Frontal cortex (tissue), 4 donors: ENCODE measurements around the gene MGRN1. TPM values are rescaled to one million over a fixed set of nuclear protein-coding genes. Genes with fewer than 3 reads are reported as not detected.

Experiments
- DNase-seq, 2 donors: peaks; one replicate each; pipeline ENCODE4 v3.0.0; 2012; ENCODE audit warnings: low spot score in 2 of 2
- FAIRE-seq: peaks from 2 replicates; lab custom pipeline; 2012; peaks lifted over from hg19 to GRCh38; lab: Jason Lieb, UNC
- total RNA-seq: library from RNA; depleted of rRNA; stranded (reverse); fragments of >200 nt; gene quantifications from one replicate; pipeline ENCODE4 v1.2.3, GENCODE V29; 2014
- donor health status: control.
- donor health status: control.
- donor health status: control.

The MGRN1 gene
- total RNA-seq, 1 donor from 2014 or later, result 33.4 TPM

DNA sequence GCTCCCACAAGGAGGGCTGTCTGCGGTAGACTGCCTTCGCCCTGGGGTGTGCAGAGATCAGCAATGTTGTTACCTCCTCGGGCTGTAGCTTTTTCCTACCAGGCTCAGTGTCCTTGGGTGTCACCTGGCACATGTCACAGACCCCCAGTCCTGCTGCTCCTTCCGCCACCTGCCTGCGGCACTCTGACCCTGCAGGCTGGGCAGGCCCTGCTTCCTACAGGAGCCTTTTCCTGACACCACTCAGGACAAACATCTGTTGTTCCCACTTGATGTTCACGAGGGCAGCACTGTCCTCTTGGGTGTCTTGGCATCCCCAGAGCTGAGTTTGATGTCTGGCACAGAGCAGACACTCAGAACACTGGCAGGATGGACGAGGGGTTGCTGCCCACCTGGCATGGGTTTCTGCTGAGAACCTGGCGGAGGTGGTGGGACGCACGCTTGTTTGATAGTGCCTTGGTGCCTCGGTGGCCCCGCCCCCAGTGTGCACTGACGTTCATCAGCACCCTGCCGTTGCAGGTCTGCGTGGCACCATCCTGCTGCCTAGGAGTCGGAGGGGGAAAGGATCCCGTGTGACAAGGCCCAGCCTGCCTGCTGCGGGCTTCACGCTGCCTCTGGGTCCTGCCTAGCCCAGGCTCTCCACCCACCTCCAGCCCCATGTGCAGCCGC is 42.0 kb downstream of the MGRN1 start:
- FAIRE-seq (no peak), DNase-seq (no peak)

- no peak for DNase-seq
- no peak for FAIRE-seq
These were observed 42.8 kb downstream of the MGRN1 start for GRCh38 chr16:4667203-4667963.

DNA sequence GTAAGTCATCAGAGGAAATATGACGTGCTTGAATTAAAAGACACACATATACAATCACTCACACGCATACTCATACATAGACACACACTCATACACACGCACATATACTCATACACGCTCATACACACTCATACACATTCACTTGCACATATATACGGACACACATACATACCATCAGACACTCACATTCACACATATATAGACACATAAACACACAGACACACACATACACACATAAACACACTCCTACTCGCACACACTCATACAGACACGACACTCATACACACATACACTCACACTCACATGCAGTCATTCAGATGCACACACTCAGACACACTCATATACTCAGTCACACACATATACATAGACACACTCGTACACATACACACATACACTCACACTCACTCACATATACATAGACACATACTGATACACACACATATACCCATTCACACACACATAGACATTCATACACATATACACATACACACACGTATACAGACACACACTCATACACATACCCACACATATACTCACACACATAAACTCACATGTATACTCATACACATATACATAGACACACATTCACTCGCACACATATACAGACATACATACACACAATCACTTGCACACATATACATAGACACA is 43.8 kb downstream of the MGRN1 start:
- FAIRE-seq (no peak), DNase-seq (no peak)

GRCh38 chr16:4673387-4674046 is 48.9 kb downstream of the MGRN1 start:
- FAIRE-seq (no peak), DNase-seq (peak in 1 of 2 donors; percentile 66)

DNA sequence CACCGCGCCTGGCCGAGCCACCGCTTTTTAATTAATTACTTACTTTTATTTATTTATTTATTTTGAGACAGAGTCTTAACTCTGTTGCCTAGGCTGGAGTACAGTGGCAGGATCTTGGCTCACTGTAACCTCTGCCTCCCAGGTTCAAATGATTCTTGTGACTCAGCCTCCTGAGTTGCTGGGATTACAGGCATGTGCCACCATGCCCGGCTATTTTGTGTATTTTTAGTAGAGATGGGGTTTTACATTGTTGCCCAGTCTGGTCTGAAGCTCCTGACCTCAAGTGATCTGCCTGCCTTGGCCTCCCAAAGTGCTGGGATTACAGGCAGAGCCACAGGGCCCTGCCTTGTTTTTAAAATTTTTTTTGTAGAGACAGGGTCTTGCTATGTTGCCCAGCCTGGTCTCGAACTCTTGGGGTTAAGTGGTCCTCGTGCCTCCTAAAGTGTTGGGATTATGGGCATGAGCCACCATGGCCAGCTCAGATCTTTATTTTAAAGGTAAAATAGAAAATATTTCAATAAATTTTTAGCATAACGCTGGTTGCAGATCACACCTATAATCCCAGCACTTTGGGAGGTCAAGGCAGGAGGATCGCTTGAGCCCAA is 50.4 kb downstream of the MGRN1 start:
- FAIRE-seq (no peak), DNase-seq (no peak)

DNA sequence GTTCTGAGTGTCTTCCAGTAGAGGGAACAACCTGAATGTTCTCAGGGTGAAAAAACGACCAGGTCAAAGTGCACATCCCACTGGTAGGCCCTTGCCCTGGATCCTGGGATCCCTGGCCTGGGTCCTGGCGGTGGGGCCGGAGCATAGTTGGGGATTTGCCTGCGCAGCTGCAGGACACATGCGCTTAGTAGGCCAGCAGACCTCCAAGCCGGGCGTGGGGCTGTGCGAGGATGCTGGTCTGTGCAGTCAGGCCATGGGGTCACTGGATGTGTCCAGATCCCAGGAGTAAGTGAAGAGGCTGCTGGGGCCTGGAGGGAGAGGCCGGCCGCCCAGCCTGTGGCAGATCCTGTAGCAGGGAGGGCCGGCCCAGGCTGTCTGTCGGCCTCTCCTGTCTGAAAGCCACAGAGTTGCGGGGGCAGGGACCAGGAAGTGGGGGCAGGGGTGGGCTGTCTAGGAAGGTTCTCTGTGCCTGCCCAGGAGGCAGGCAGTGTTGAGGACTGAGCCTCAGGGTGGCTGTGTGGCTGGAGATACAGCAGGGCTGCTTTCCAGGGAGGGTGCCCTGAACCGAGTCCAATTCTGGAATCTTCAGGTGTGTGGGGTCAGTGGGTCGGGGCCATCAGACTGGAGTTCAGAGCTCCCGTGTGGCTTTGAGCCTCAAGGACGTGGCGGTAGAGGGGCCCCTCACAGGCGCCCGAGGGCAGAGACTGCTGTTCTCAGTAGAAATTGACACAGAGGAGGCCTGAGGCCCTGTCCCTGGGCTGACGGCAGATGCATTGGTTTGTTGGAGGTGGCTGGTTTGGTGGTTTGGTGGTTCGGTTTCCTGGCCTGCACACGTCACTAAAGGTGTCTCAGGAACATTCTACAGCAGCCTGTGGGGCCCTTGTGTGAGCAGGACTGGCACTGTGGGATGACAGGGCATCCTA is 51.5 kb downstream of the MGRN1 start:
- DNase-seq (no peak), FAIRE-seq (no peak)

- FAIRE-seq, result no peak
- no peak for DNase-seq
These were observed 52.2 kb downstream of the MGRN1 start for GRCh38 chr16:4676831-4677230.

DNA sequence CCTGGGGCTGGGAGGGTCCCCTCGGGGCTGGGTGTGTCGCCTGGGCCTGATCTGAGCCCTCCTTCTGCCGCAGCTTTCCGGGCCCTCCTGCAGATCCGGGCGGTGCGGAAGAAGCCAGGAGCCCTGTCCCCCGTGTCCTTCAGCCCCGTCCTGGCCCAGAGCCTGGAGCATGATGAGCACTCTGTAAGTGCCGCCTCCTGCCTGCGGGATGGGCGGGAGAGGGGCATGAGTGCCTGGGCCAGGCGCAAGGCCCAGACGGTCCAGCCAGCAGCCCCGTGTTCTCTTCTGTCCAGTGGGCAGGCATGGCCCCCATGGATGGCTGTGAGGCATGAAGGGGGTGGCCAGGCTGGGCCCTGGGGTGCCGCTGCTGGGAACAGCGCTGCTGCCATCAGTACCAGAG is 52.8 kb downstream of the MGRN1 start:
- no peak for DNase-seq
- FAIRE-seq, result no peak

DNA sequence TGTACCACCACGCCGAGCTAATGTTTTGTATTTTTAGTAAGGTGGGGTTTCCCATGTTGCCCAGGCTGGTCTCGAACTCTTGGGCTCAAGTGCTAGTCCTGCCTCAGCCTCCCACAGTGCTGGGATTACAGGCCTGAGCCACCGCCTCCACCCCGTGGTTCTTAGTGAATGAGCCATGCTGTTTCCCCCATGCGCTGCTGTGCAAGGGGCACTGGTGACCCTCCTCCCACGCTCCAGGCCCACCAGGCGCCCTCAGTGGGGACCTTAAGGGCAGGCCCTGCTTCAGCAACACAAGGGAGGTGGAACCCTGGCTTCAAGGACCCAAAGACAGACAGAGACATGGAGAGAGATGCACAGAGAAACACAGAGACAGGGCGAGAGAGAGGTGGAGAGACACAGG is 53.4 kb downstream of the MGRN1 start:
- FAIRE-seq, result no peak

GRCh38 chr16:4678596-4678995 is 54.0 kb downstream of the MGRN1 start:
- DNase-seq (no peak), FAIRE-seq (no peak)

More for the DNA sequence above, 53.4 kb downstream of the MGRN1 start:
- no peak for DNase-seq

DNA sequence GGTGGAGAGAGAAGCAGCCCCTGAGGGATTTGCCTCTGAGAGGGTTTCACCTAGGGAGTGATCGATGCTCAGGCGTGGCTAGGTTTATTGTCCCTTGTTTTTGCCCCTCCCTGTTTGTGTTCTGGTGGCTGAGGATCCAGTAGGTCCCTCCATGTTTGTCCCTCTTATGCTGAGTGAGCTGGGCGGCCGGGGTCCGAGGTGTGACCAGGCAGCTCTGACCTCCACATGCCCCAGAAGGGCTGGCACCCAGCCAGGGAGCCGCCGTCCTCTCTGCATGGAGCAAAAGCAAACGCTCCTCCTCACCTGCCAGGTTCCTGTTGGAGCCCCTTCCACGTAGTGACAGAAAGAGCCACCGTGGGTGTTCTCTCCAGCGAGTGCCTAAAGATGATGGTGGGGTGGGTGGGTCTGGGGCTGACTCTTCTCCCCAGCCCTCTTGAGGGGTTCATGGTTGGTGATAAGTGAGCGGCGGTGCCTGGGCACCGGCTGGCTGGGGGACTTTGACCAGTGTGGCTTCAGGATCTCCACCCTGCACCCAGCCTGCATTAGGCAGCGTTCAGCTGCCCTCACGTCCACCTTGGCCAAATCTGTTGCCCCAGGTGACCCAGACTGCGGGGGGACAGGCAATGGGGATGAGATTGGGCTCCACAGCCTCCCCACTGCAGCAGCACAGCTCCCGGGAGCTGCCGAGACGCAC is 54.7 kb downstream of the MGRN1 start:
- FAIRE-seq (no peak), DNase-seq (no peak)

DNA sequence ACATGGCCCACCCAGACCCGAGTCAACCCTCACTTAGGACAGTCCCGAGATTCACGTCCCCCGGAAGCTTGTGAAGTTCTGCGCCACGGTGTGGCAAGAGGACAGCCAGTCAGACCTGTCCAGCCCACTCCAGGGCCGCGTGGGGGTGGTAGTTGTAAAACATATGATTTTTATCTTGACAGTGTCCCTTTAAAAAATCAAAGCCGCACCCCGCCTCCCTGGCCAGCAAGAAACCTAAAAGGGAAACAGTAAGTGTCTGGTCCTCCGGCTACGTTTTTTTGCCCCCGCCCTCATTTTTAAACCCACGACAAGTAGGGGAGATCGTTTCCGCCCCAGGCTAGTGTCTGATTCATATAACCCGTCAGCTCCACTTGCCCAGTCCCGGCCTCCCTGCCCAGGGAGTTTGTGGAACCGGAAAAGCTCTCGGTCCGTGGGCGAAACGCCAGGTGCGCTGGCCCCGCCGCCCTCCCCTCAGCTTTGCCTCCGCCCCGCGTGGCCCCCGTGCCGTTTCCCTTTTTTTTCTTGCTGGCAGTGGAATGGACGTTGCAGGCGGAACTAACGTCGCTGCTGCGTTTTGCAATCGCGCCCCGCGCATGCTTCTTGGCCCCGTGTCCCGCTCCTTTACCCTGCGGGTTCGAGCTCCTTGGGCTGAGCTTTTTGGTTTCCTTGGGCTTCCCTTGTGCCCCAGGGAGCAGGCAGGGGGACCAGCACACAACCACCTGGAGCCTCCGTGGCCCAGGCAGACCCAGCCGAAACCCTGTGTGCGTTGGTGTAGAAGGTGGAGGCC is 55.4 kb downstream of the MGRN1 start:
- FAIRE-seq (no peak), DNase-seq (peak in 1 of 2 donors; percentile 59)

GRCh38 chr16:4680673-4681470 is 56.2 kb downstream of the MGRN1 start:
- FAIRE-seq, result no peak
- DNase-seq, result no peak

DNA sequence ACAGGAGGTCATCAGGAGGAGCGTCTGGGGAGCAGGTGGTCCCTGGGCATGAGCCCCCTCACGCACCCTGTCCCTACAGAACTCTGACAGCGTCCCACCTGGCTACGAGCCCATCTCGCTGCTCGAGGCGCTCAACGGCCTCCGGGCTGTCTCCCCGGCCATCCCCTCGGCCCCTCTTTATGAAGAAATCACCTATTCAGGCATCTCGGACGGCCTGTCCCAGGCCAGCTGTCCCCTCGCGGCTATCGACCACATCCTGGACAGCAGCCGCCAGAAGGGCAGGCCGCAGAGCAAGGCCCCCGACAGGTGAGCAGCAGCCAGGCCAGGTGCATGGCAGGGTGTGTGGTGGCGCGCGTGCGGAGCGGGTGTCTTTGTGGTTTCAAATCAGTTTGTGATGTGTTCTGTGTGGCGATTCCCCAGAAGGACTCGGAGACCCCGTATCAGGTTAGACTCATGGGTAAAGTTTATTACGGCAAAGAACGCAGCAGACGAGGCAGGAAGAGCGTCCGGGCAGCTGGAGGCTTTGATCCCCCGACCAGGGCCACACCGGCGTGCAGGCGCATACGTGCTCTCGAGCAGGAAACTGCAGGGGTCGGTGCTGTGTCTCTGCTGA is 57.0 kb downstream of the MGRN1 start:
- DNase-seq (no peak), FAIRE-seq (no peak)

GRCh38 chr16:4682084-4682591 is 57.5 kb downstream of the MGRN1 start:
- no peak for FAIRE-seq
- DNase-seq, result no peak

- no peak for FAIRE-seq
- peak; percentile 67 to 68 for DNase-seq
These were observed 58.1 kb downstream of the MGRN1 start for GRCh38 chr16:4682616-4683254.
